Parathyroid adenoma (tissue), 2 donors: ENCODE data around the gene ATL1.

Experiments used
- H2AFZ ChIP-seq: fragments of 300-600 bp; sonication (generic); one replicate; pipeline ENCODE4 v1.7.0; 2017; ENCODE audit warnings: antibody characterized with exemption, mild to moderate bottlenecking
- H3K27ac ChIP-seq: fragments of 300-600 bp; sonication (generic); one replicate; pipeline ENCODE4 v1.7.0; 2017
- H3K27me3 ChIP-seq: fragments of 300-600 bp; sonication (generic); one replicate; pipeline ENCODE4 v1.7.0; 2017; ENCODE audit warnings: low read length; ENCODE audit not compliant: control insufficient read depth, insufficient read depth
- H3K36me3 ChIP-seq: fragments of 300-600 bp; sonication (generic); one replicate; pipeline ENCODE4 v1.7.0; 2017; ENCODE audit warnings: low read length; ENCODE audit not compliant: control insufficient read depth, insufficient read depth
- H3K4me1 ChIP-seq: fragments of 300-600 bp; sonication (generic); one replicate; pipeline ENCODE4 v1.7.0; 2017; ENCODE audit warnings: control low read depth
- H3K4me2 ChIP-seq: fragments of 300-600 bp; sonication (generic); one replicate; pipeline ENCODE4 v1.7.0; 2017; ENCODE audit warnings: low read length
- H3K4me3 ChIP-seq: fragments of 300-600 bp; sonication (generic); one replicate; pipeline ENCODE4 v1.7.0; 2017; ENCODE audit warnings: low read depth, low read length
- H3K79me2 ChIP-seq: fragments of 300-600 bp; sonication (generic); one replicate; pipeline ENCODE4 v1.7.0; 2017; ENCODE audit warnings: control low read depth
- H3K9ac ChIP-seq: fragments of 300-600 bp; sonication (generic); one replicate; pipeline ENCODE4 v1.7.0; 2017; ENCODE audit warnings: mild to moderate bottlenecking
- H3K9me3 ChIP-seq: fragments of 300-600 bp; sonication (generic); one replicate; pipeline ENCODE4 v1.7.0; 2017; ENCODE audit warnings: low read length; ENCODE audit not compliant: control insufficient read depth
- CTCF ChIP-seq: fragments of 300-600 bp; sonication (generic); IDR thresholded peaks from one replicate; pipeline ENCODE4 v1.7.0; 2017; ENCODE audit warnings: antibody characterized with exemption, mild to moderate bottlenecking
- donor health status: primary hyperparathyroidism.

ATL1 gene

GRCh38 chr14:50669441-50669986, 109.6 kb downstream of the ATL1 start:
- H3K9ac ChIP-seq, result no peak overlapping the region
- H3K27ac ChIP-seq, result no peak overlapping the region
- no peaks in the 10 kb centered on the region for H3K4me1 ChIP-seq
- no peak overlapping the region for H3K4me2 ChIP-seq
- H3K36me3 ChIP-seq, result no peaks in the 10 kb centered on the region
- TF ChIP-seq CTCF, result no peak
- H3K4me3 ChIP-seq, result no peak overlapping the region
- peaks cover 4% of the 10 kb centered on the region for H3K79me2 ChIP-seq
- H3K9me3 ChIP-seq, result no peaks in the 10 kb centered on the region
- no peaks in the 10 kb centered on the region for H3K27me3 ChIP-seq
- peak overlapping the region; percentile 7 for H2AFZ ChIP-seq

- no peak overlapping the region for H3K27ac ChIP-seq
Measured at GRCh38 chr14:50670196-50670865, 110.4 kb downstream of the ATL1 start.

GRCh38 chr14:50670866-50671256, 110.9 kb downstream of the ATL1 start:
- no peak overlapping the region for H3K4me3 ChIP-seq
- H3K27me3 ChIP-seq, result no peaks in the 10 kb centered on the region
- H3K9ac ChIP-seq, result no peak overlapping the region
- no peak overlapping the region for H3K27ac ChIP-seq
- H3K4me1 ChIP-seq, result no peaks in the 10 kb centered on the region
- H3K79me2 ChIP-seq, result no peaks in the 10 kb centered on the region
- H3K4me2 ChIP-seq, result no peak overlapping the region
- H3K36me3 ChIP-seq, result no peaks in the 10 kb centered on the region
- no peak for TF ChIP-seq CTCF
- no peak overlapping the region for H2AFZ ChIP-seq
- no peaks in the 10 kb centered on the region for H3K9me3 ChIP-seq

More at GRCh38 chr14:50670196-50670865, 110.4 kb downstream of the ATL1 start:
- Histone ChIP-seq H3K79me2 (peaks cover 3% of the 10 kb centered on the region), H3K4me3 (no peak overlapping the region), H3K9me3 (no peaks in the 10 kb centered on the region), H3K36me3 (no peaks in the 10 kb centered on the region), H2AFZ (no peak overlapping the region), H3K4me1 (no peaks in the 10 kb centered on the region), H3K4me2 (no peak overlapping the region), H3K9ac (no peak overlapping the region), H3K27me3 (no peaks in the 10 kb centered on the region)
- TF ChIP-seq CTCF, result no peak

GRCh38 chr14:50675597-50675996, 115.7 kb downstream of the ATL1 start:
- TF ChIP-seq CTCF, result no peak
- Histone ChIP-seq H3K9ac (no peak overlapping the region), H3K36me3 (no peaks in the 10 kb centered on the region), H3K4me1 (no peaks in the 10 kb centered on the region), H3K4me3 (no peak overlapping the region), H3K27me3 (no peaks in the 10 kb centered on the region), H3K79me2 (no peaks in the 10 kb centered on the region), H2AFZ (no peak overlapping the region), H3K9me3 (no peaks in the 10 kb centered on the region), H3K4me2 (no peak overlapping the region), H3K27ac (no peak overlapping the region)
